Right cardiac atrium (tissue), 5 donors: ENCODE data around the gene DLL1. TPM values are rescaled to one million over a fixed set of nuclear protein-coding genes. Genes with fewer than 3 reads are reported as not detected.

Experiments
- ATAC-seq, 2 donors: fragments of 200-7000 bp; cut with Tn5 transposase; one replicate each; pipeline versions ENCODE4 v1.8.0 to v1.9.1; 2020; ENCODE audit warnings: moderate library complexity in 2 of 2, mild to moderate bottlenecking in 1 of 2
- DNase-seq, 3 donors: peaks; one replicate each; pipeline ENCODE4 v3.0.0-alpha.2; 2020
- H3K27ac ChIP-seq: one replicate; pipeline ENCODE4 v1.5.1; 2013; ENCODE audit warnings: mild to moderate bottlenecking, low read length, control low read depth, moderate library complexity
- H3K27me3 ChIP-seq: one replicate; pipeline ENCODE4 v1.6.1; 2013; ENCODE audit not compliant: control insufficient read depth, insufficient read depth
- H3K4me1 ChIP-seq: one replicate; pipeline ENCODE4 v1.6.1; 2013; ENCODE audit warnings: low read length; ENCODE audit not compliant: control insufficient read depth, insufficient read depth
- H3K4me3 ChIP-seq: one replicate; pipeline ENCODE4 v1.5.1; 2013; ENCODE audit warnings: low read length, control low read depth
- H3K9me3 ChIP-seq: one replicate; pipeline ENCODE4 v1.6.1; 2013; ENCODE audit warnings: low read length; ENCODE audit not compliant: control insufficient read depth
- WGBS: extraction: QIAGEN DNeasy Blood & Tissue Kit; methylation state at CpG from one replicate; pipeline ENCODE4 v1.1.7; 2013; 5-methylcytosine and 5-hydroxymethylcytosine counted together
- intact Hi-C, 4 donors: fragments of 100-400 bp; cut with DNase I; formaldehyde crosslinking; loops; one replicate each; pipeline versions ENCODE4 v1.11.0 to v1.14.0; 2022 to 2023
- polyA plus RNA-seq: library from polyadenylated mRNA; stranded (reverse); fragments of 200-250 nt; gene quantifications from one replicate; pipeline ENCODE4 v1.2.3, GENCODE V29; 2013
- total RNA-seq, 4 donors: library from RNA; stranded (reverse); fragmentation: NEBNext Ultra II Directional; extraction: Animal tissue kit (Norgen Biotek cat#: 25700); gene quantifications; one replicate each; pipeline ENCODE4 v1.2.1, GENCODE V29; 2021
- donor health status: healthy with polysubstance abuse.
- donor health status: DM: no; HTN: yes; CAD: no.
- donor health status: DM: no; HTN: no; CAD: no.
- donor health status: DM: no; HTN: yes; CAD: no; lungs with severe emphysema.
- donor health status: DM: yes; HTN: yes; CAD: no.

The DLL1 gene
- total and polyA plus RNA-seq, 5 donors: 23.9 to 29.2 (median 25.8) TPM

DNA sequence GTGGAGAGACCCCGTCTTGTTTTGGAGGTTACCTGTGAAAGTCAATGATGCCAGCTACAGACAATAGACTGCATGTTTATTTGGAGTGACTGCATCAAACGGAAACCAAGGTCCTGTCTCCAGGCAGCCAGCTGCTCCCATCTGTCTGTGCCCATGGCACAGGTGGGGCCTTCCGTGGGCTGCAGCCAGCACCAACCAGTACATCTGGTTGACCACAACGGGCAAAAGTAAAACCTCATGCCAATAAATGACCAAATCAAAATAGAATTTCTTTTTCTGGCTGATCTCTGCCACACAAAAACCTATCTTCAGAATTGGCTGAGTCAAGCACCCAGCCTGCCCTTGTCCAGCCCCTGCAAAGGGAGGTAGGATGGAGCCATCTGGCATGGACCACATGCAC is 33.5 kb downstream of the DLL1 start:
- no peak overlapping the region for H3K4me3 ChIP-seq
- ATAC-seq (no peak), DNase-seq (no peak)
- 90% methylated on average over 4 of the region's 4 CpGs for WGBS
- H3K27ac ChIP-seq: no peak overlapping the region
- intact Hi-C loops: no loop called here
- no peaks in the 10 kb centered on the region for H3K9me3 ChIP-seq
- H3K4me1 ChIP-seq: no peaks in the 10 kb centered on the region
- no peaks in the 10 kb centered on the region for H3K27me3 ChIP-seq

DNA sequence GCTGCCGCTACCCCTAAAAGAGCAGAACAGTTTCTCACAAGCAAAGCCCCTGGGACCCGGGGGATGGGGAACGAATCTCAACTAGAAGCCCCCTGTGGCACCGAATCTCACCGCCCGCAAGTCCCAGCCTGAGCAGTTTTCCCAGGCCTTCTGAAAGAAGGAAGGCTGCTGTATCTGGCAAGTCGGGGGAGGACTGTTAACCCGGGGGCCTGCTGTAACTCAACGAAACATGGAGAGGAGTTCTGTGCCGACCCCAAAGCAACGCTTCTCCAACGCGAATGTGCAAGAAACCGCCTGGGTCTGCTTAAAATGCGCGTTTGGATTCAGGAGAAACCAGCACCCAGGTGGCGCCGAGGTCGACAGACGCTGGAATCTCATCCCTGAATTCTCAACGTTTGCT is 34.2 kb downstream of the DLL1 start:
- Histone ChIP-seq H3K4me1 (no peaks in the 10 kb centered on the region), H3K4me3 (no peak overlapping the region), H3K27ac (no peak overlapping the region), H3K9me3 (no peaks in the 10 kb centered on the region), H3K27me3 (no peaks in the 10 kb centered on the region)
- intact Hi-C loops: no loop called here
- no peak for ATAC-seq
- no peak for DNase-seq
- 92% methylated on average over 21 of the region's 21 CpGs for WGBS

DNA sequence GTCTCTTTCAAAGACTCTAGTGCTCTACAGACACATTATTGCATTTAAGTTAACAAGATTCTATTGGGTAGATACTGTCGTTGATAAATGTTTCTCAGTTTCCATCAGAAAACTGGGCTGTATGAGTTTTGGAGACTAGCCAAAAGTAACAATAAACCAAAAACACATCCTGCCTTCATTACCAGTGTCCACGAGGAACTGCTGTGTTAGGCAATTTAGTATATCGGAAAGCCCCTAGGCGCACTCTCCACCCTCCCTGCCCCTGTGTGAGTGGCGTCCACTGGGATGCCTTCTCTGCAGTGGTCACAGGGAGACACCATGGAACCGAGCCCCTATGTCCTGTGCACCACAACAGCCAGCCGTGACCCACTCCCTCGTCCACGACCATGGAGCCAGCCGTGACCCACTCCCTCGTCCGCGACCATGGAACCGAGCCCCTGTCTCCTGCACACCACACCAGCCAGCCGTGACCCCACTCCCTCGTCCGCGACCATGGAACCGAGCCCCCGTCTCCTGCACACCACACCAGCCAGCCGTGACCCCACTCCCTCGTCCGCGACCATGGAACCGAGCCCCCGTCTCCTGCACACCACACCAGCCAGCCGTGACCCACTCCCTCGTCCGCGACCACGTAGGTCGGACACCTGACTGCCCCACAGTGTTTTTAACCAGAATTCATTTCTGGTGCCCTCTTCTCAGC is 35.3 kb downstream of the DLL1 start:
- Histone ChIP-seq H3K4me1 (no peaks in the 10 kb centered on the region), H3K9me3 (no peaks in the 10 kb centered on the region)

DNA sequence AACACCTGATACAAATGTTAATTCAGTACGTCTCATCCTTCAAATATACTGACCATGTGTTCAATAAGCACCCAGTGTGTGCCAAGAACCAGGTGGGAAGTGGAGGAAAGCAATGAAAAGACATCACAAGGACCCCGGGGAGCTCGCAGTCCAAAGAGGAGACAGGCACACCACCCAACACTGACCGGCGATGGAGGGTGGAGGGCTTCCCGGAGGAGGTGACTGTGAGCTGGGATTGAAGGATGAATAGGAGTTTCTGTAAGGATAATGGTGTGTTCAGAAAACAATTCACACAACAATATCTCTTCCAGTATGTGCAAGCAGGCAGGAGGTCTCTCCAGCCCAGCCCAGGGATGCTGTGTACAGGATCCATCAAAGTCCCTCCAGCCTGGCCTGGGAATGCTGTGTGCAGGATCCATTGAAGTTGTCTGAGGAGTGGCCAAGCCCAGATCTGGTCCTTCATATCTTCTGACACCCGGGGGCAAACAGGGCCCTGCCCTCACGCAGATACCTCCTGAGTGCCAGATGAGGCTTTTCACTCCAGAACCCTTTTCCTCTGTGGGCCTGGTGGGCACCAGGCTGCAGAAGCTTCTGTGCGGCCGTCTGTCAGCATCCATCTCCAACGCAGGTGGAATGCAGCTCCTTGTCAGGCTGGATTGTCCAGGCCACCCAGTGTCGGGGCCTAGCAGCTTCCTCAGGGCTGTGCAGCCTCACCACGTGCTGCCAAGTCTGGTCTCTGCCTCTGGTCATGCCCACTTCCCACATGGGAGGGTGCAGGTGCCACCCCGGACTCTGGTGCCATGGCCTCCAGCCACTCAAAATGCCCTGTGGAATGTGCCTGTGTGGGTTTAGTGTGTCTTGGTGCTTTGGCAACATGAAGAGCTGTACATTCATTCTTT is 36.3 kb downstream of the DLL1 start:
- Histone ChIP-seq H3K4me3 (no peak overlapping the region), H3K4me1 (no peaks in the 10 kb centered on the region), H3K27ac (no peak overlapping the region), H3K9me3 (no peaks in the 10 kb centered on the region), H3K27me3 (no peaks in the 10 kb centered on the region)
- WGBS: 93% methylated on average over 14 of the region's 14 CpGs
- DNase-seq (no peak), ATAC-seq (no peak)
- intact Hi-C loops: no loop called here

More for the DNA sequence above, 35.3 kb downstream of the DLL1 start:
- peak in 1 of 2 donors; percentile 19 for ATAC-seq
- intact Hi-C loops: no loop called here
- H3K27me3 ChIP-seq: no peaks in the 10 kb centered on the region
- DNase-seq: no peak
- H3K27ac ChIP-seq: no peak overlapping the region
- no peak overlapping the region for H3K4me3 ChIP-seq
- WGBS: 88% methylated on average over 32 of the region's 32 CpGs

DNA sequence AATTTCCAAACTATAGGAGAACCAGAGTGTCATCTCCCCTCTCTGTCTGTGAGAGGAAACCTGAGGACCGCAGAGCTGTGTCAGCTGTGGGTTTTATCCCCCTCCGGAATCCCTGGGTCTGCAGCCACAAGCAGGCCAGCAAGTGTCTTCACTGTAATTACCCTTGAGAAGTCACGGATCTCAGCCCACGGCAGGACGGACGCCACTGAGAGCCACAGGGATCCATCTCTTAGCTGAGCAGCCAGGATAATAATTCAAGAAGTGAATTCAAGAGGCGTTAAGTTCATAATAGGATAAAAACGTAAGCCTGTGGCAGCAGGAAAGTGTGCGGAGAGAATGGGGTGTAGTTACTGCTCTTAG is 37.0 kb downstream of the DLL1 start:
- intact Hi-C loops: no loop called here
- Histone ChIP-seq H3K27me3 (no peaks in the 10 kb centered on the region), H3K27ac (no peak overlapping the region), H3K4me1 (no peaks in the 10 kb centered on the region), H3K4me3 (no peak overlapping the region), H3K9me3 (no peaks in the 10 kb centered on the region)
- ATAC-seq (no peak), DNase-seq (no peak)
- WGBS: 95% methylated on average over 9 of the region's 9 CpGs

DNA sequence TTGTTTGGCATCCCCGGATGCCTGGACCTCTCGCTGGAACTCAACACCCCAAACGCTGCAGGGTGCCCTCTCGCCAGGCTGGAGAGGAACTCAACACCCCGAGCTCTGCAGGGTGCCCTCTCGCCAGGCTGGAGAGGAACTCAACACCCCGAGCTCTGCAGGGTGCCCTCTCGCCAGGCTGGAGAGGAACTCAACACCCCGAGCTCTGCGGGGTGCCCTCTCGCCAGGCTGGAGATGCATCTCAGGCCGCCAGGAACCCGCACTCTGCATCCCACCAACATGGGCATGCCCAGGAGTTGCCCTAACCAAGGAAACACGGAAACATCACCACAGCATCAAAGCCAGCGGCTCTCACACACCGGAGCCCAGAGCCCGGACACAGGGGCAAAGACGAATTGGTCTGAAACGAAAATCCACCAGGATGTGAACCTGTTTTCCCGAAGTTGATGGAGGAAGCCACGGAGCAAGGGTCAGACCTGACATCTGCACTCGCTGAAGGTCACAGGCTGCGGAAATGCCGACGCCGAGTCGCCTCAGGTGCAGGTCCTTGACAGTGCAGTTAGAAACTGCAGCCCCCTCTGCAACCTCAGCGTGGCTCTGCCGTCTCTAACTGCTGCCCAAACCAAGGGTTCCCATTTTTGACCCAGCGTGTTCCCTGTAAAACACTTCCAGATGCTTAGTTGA is 37.5 kb downstream of the DLL1 start:
- intact Hi-C loops: no loop called here
- DNase-seq (peak in 1 of 3 donors; percentile 26), ATAC-seq (no peak)
- H3K27ac ChIP-seq: no peak overlapping the region
- no peaks in the 10 kb centered on the region for H3K27me3 ChIP-seq
- no peak overlapping the region for H3K4me3 ChIP-seq
- no peaks in the 10 kb centered on the region for H3K4me1 ChIP-seq
- WGBS: 88% methylated on average over 30 of the region's 30 CpGs
- H3K9me3 ChIP-seq: no peaks in the 10 kb centered on the region

DNA sequence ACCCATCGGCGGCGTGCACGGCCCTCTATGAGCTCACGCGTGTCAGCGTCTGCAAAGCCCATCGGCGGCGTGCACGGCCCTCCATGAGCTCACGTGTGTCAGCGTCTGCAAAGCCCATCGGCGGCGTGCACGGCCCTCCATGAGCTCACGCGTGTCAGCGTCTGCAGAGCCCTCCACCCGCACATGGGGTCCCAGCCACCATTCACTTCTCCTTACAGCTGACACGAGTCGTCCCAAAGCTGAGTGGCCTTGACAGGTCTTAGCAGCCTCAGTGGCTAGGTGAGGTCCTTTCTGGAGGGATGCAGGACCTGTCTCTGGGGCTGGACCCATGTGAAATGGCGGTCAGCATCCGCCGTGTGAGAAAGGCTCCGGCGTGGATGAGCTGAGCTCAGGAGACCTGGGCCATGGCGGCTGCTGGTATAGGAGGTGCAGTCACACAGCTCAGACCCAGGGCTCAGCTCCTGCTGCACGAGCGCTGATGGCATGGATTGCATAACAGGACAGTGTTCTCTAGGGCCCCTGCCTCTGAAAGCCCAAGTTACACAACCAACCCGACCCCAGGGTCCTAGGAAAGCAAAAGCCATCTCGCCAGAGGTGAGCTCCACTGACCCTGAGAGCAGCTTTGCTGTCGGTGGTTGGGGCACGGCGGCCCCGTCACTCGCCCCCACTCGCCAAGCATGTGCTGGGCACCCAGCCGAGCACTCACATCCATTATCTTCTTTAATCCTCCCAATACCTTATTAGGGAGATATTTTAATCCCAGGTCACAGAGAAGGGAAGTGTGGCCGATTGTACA is 38.9 kb downstream of the DLL1 start:
- intact Hi-C loops: no loop called here
- 93% methylated on average over 41 of the region's 41 CpGs for WGBS
- Histone ChIP-seq H3K4me3 (no peak overlapping the region), H3K4me1 (no peaks in the 10 kb centered on the region), H3K27me3 (no peaks in the 10 kb centered on the region), H3K9me3 (no peaks in the 10 kb centered on the region), H3K27ac (no peak overlapping the region)
- ATAC-seq: no peak
- DNase-seq: peak in 1 of 3 donors; percentile 41

DNA sequence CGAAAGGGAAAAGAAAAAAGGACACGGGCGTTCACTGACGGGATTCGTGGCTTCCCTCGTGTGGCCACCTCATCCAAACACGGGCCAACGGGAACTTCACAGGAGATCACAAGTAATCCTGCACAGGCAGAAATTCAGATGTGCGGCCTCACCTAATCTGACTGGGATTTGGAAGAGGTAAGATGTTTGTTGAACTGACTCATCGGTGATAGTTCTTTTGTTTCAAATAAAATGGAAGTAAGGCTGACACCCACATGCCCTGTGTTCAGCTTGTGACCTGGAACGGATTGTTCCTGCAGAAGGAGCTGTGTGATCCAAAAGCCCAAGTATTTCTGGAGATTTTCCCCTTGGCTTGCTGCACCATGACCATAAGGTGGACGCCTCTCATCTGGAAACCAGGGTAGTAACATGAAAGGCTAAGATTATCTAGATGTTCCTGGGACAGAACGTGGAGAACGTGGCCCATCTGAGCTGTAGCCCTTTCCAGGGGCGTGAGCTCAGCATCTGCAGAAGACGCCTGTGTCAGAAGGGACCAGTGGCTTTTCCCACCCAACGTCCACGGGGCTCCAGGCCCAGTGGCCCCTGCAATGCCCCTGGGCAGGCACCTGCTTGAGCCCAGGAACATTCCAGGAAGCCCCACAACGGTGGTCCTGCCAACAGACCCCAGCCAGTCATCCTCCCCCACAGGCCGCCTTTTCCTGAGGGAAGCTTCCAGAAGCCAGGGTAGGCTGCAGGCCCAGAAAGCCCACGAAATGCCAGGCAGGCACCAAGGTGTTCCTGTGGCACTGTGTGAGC is 39.7 kb downstream of the DLL1 start:
- no peaks in the 10 kb centered on the region for H3K4me1 ChIP-seq
- ATAC-seq: no peak
- no peak overlapping the region for H3K4me3 ChIP-seq
- H3K27me3 ChIP-seq: no peaks in the 10 kb centered on the region
- H3K9me3 ChIP-seq: no peaks in the 10 kb centered on the region
- intact Hi-C loops: no loop called here
- DNase-seq: no peak
- WGBS: 89% methylated on average over 21 of the region's 21 CpGs
- H3K27ac ChIP-seq: no peak overlapping the region

DNA sequence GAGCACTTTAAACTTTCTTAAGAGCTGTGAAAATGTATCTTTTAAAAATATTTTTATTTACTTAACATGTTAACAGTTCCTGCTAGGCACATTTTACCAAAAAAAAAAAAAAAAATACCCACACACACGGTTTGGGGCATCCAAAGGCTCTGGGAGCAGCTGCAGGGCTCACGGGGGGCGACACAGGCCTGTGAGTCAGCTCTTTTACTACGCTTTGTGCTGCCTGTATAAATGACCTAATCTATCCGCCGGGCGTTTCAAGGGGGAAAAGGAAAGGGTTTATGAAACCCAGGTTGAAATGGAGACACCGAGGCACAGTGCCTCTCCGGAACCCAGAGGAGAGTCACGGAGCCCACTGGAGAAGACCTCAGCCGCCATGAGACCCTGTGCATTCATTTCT is 40.4 kb downstream of the DLL1 start:
- 86% methylated on average over 11 of the region's 11 CpGs for WGBS
- DNase-seq: no peak
- H3K27ac ChIP-seq: no peak overlapping the region
- H3K9me3 ChIP-seq: no peaks in the 10 kb centered on the region
- no peaks in the 10 kb centered on the region for H3K4me1 ChIP-seq
- H3K27me3 ChIP-seq: no peaks in the 10 kb centered on the region
- no peak overlapping the region for H3K4me3 ChIP-seq
- intact Hi-C loops: no loop called here
- no peak for ATAC-seq

DNA sequence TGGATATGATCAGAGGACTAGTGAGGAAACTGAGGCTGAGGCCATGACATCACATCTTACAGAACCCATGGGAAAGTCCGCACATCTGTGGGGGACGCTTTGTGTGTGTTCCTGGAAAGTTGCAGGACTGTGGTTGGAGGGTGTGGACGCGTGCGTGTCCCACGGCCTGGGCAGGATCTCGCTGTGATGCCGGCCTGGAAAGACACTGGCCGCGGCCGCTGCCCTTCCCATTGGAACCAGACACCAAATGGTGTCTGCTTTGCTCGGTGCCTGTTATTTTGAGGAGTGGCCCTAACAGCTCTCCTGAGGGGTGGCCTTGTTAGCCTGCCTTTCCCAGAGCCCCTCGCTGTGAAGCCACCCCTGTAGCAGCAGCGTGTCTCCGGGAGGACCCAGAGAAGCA is 41.1 kb downstream of the DLL1 start:
- intact Hi-C loops: no loop called here
- H3K27ac ChIP-seq: no peak overlapping the region
- H3K27me3 ChIP-seq: no peaks in the 10 kb centered on the region
- H3K4me1 ChIP-seq: no peaks in the 10 kb centered on the region
- DNase-seq: no peak
- H3K4me3 ChIP-seq: no peak overlapping the region
- no peak for ATAC-seq
- no peaks in the 10 kb centered on the region for H3K9me3 ChIP-seq
- 96% methylated on average over 15 of the region's 15 CpGs for WGBS
